ENCODE results near the gene STRN3. TPM values are rescaled to one million over a fixed set of nuclear protein-coding genes. Genes with fewer than 3 reads are reported as not detected.

STRN3 gene
- total RNA-seq, 1 experiment from 2014 or later: 52.1 TPM

DNA sequence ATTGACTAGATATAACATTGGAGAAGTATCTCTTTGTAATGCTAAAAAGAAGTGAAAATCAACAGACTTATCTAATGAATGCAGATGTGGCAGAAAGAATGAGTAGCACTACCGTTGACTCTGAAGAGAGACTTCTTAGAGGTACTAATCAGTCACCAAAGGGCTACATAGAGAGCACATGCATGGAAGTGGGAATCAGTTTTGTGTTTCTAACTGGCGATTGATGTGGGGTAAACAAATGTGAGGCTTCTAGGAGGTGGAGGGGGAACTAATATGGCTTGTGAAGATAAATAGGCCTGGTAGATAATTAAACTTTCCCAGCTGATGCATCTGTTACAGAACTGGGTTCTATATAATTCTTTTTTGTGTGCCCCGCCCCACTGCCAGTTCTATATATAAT, 141.3 kb downstream of the STRN3 start:
- Histone ChIP-seq H2AK5ac (ENCODE audit: insufficient read length, low read length) (no peak overlapping the region), H3K14ac (ENCODE audit: insufficient read depth, low read length) (no peak overlapping the region), H2BK5ac (ENCODE audit: insufficient read length, low read length) (no peak overlapping the region), H2BK120ac (ENCODE audit: low read depth, low read length, poor library complexity, severe bottlenecking) (no peak overlapping the region), H3K27me3 (ENCODE audit: insufficient read depth, low read length) (no peaks in the 10 kb centered on the region), H2BK15ac (ENCODE audit: low read depth, low read length) (no peak overlapping the region), H3K79me1 (ENCODE audit: insufficient read depth, low read depth, low read length, poor library complexity, severe bottlenecking) (no peaks in the 10 kb centered on the region), H3K4me2 (ENCODE audit: insufficient read depth, insufficient read length, low read length) (no peak overlapping the region), H3K18ac (ENCODE audit: insufficient read length, low read depth, low read length) (no peak overlapping the region), H3K79me2 (ENCODE audit: insufficient read depth, low read length) (no peaks in the 10 kb centered on the region), H3K23me2 (ENCODE audit: insufficient read length, low read depth, low read length, poor library complexity, severe bottlenecking) (no peaks in the 10 kb centered on the region), H3T11ph (ENCODE audit: low read length) (no peak overlapping the region), H2AFZ (ENCODE audit: low read length) (no peak overlapping the region), H3K4ac (ENCODE audit: low read depth, low read length) (no peak overlapping the region), H4K8ac (replicated peaks; ENCODE audit: insufficient read length, low read depth, low read length) (no peak overlapping the region), H3K56ac (ENCODE audit: insufficient read length, low read depth, low read length) (no peak overlapping the region), H3K9me3 (ENCODE audit: control insufficient read depth, low read depth, low read length) (no peaks in the 10 kb centered on the region), H3K23ac (ENCODE audit: insufficient read length, low read depth, low read length) (no peak overlapping the region), H3K27ac (ENCODE audit: insufficient read length, low read depth, low read length) (no peak overlapping the region), H4K5ac (ENCODE audit: insufficient read length, low read depth, low read length) (no peak overlapping the region), H3K4me1 (ENCODE audit: insufficient read depth, low read length) (no peaks in the 10 kb centered on the region), H4K91ac (ENCODE audit: insufficient read length, low read depth, low read length) (no peak overlapping the region), H3K9ac (ENCODE audit: extremely low read depth, insufficient read length, low read length) (no peak overlapping the region), H2BK20ac (ENCODE audit: low read depth, low read length, poor library complexity, severe bottlenecking) (no peak overlapping the region), H2BK12ac (ENCODE audit: insufficient read length, low read depth, low read length) (no peak overlapping the region), H4K20me1 (ENCODE audit: control insufficient read depth, insufficient read depth, insufficient read length) (no peaks in the 10 kb centered on the region)
- TF ChIP-seq, protein P1, sequence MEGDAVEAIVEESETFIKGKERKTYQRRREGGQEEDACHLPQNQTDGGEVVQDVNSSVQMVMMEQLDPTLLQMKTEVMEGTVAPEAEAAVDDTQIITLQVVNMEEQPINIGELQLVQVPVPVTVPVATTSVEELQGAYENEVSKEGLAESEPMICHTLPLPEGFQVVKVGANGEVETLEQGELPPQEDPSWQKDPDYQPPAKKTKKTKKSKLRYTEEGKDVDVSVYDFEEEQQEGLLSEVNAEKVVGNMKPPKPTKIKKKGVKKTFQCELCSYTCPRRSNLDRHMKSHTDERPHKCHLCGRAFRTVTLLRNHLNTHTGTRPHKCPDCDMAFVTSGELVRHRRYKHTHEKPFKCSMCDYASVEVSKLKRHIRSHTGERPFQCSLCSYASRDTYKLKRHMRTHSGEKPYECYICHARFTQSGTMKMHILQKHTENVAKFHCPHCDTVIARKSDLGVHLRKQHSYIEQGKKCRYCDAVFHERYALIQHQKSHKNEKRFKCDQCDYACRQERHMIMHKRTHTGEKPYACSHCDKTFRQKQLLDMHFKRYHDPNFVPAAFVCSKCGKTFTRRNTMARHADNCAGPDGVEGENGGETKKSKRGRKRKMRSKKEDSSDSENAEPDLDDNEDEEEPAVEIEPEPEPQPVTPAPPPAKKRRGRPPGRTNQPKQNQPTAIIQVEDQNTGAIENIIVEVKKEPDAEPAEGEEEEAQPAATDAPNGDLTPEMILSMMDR (conservative IDR thresholded peaks at IDR 0.05): no peak
- Mint-ChIP-seq H3K4me1 (no peaks in the 10 kb centered on the region), H3K27ac (no peak overlapping the region), H3K4me3 (no peak overlapping the region), H3K27me3 (ENCODE audit: low read depth) (no peaks in the 10 kb centered on the region), H3K36me3 (ENCODE audit: insufficient read depth in 1 of 3, low read depth in 3 of 3) (peaks cover 0 to 23% (median 5%) of the 10 kb centered on the region in 3 experiments; a peak in 5 of 7 replicates), H3K9me3 (no peaks in the 10 kb centered on the region)
- DNase-seq: no peak
- WGBS (ENCODE audit: extremely low coverage, insufficient read length, low lambda C conversion rate): no CpG with 5 or more reads among the region's 3 CpGs

Measured in H9 (cell line).